HG02763 (cell line): Measurements from ENCODE around the gene DALRD3.

Source experiments
- ATAC-seq: cut with Tn5 transposase; IDR thresholded peaks from one replicate; pipeline ENCODE4 v1.9.1; 2021; ENCODE audit warnings: mild to moderate bottlenecking, moderate library complexity; ENCODE audit not compliant: unreplicated experiment

Gene DALRD3

GRCh38 chr3:48982686-48983085 is 35.7 kb downstream of the DALRD3 start:
- ATAC-seq: no peak

- ATAC-seq: no peak
Measured at GRCh38 chr3:48982016-48982415, 36.4 kb downstream of the DALRD3 start.

- no peak for ATAC-seq
Measured at GRCh38 chr3:48980295-48980694, 38.1 kb downstream of the DALRD3 start.

- ATAC-seq: no peak
Measured at GRCh38 chr3:48979451-48979850, 38.9 kb downstream of the DALRD3 start.

DNA sequence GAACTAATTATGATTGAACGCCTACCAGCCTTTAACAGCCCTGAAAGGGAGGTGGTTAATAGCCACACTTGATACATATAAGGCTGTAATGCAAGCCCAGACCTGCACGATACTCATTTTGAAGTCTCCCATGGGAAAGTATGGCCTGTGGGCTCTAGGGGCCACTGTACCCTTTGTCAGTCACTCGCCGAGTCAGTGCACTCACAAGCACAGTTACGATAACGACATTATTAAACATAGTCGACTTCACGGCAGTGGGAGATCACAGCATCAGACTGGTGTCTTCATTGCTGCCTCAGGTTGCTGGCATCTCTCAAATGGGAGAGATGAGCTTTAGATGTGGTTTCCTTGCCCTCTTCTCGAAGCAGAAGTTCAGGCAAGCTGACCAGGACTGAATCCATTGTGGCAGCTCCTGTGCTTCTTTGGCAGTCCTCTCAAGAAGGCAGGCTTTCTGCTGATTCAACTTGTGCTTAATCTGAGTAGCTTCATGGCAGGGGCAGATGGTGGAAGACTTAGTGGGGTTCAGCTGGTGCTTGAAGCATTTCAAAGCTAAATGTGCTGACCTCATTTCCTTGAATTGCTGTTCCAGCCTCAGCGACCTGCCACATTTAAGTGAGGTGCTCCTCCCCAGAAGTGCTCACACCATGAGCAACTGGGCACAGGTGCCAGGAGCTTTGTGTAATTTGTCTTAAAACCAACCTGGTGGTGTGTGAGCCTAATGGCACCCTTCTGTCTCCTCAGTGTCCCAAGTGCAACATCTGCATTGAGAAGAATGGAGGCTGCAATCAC is 44.1 kb downstream of the DALRD3 start:
- ATAC-seq: no peak

DNA sequence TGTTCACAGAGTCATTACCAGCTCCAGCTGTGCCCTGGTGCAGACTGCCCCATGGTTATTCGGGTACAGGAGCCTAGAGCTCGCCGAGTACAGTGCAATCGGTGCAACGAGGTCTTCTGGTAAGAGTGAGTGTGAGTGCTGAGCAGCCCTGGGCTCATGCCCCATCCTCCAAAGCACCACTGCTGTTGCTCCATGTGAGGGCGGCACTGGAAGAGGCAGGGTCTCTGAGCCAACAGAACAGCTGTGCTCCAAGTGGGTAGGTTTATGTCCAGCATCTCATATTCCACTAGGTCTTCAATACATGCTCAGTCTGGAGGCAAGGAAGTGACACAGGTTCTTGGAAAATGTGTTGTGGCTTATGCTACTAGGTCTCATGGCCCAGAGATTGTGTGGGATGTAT is 47.8 kb downstream of the DALRD3 start:
- no peak for ATAC-seq

DNA sequence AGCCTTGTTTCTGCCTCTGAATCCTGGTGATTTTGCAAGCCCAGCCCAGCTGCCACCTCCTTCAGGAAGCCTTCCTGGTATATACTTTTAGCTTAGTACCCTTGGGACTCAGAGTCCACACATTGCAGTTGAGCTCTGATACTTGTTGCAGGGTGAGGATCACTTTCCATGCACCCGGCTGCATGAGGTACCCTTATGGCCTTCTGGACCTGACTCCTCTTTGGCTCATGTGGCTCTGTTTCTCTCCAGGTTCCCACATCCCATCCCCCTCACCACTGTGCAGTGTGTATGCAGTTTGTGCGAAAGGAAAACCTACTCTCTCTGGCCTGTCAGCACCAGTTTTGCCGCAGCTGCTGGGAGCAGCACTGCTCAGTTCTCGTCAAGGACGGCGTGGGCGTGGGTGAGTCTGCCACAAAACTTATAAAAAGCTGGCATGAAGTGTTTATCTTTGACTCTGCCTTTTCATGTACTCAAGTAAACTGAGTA is 51.5 kb downstream of the DALRD3 start:
- no peak for ATAC-seq

- no peak for ATAC-seq
Measured at GRCh38 chr3:48966367-48966766, 52.0 kb downstream of the DALRD3 start.
